ENCODE data around the gene GNB1L.

DNA sequence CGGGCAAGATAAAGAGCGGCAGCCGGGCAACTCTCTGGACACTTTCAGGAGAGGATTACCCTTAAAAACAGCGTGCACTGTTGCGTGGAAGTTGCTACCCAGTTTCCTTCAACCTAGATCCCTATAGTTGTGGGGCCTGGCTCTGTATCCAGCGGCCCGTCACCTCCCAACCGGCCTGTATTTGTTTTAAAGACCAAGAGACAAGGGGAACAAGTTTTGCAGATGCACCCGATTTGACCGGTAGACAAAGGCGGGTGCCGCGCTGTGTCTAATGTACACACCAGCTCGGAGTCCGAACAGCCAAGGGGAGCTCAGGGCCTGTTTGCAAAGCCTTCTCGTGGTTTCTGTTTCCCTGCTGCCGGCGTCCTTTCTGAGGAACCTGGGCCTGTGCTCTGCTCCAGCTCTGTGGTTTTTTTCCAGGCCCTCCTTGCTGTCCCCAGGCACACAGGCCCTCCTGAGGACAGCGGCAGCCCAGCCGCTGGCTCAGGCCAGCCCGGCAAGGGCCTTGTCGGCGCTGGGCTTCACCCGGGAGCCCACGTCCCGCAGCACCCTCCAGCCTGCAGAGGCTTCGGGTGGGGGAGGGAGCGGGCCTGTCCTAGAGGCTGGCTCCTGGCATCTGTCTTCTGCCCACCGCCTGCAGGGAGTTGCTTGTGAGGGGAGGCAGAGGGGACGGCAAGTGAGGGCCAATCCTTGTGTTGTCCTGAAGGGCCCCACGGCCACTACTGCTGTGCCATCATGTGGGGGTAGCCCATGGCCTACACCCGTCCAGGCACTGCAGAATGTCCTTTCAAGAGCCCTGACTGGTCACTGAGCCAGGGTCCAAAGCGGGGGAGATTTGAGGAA lies 92.7 kb downstream of the GNB1L start:
- TF ChIP-seq, protein P1, sequence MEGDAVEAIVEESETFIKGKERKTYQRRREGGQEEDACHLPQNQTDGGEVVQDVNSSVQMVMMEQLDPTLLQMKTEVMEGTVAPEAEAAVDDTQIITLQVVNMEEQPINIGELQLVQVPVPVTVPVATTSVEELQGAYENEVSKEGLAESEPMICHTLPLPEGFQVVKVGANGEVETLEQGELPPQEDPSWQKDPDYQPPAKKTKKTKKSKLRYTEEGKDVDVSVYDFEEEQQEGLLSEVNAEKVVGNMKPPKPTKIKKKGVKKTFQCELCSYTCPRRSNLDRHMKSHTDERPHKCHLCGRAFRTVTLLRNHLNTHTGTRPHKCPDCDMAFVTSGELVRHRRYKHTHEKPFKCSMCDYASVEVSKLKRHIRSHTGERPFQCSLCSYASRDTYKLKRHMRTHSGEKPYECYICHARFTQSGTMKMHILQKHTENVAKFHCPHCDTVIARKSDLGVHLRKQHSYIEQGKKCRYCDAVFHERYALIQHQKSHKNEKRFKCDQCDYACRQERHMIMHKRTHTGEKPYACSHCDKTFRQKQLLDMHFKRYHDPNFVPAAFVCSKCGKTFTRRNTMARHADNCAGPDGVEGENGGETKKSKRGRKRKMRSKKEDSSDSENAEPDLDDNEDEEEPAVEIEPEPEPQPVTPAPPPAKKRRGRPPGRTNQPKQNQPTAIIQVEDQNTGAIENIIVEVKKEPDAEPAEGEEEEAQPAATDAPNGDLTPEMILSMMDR (conservative IDR thresholded peaks at IDR 0.05) = no peak
- no peak for TF ChIP-seq EZH2 (IDR thresholded peaks at IDR 0.05; ENCODE audit: low read depth)
